Kasumi-1 (cell line): ENCODE data around the gene RAB11FIP4.
A peak's percentile ranks its signal among the peaks of the same experiment; 100 is the strongest.

Experiments used
- DNase-seq, 2 experiments: peaks; one replicate each; lab custom pipeline; 2025; lab: John Stamatoyannopoulos, UW

RAB11FIP4 gene

DNA sequence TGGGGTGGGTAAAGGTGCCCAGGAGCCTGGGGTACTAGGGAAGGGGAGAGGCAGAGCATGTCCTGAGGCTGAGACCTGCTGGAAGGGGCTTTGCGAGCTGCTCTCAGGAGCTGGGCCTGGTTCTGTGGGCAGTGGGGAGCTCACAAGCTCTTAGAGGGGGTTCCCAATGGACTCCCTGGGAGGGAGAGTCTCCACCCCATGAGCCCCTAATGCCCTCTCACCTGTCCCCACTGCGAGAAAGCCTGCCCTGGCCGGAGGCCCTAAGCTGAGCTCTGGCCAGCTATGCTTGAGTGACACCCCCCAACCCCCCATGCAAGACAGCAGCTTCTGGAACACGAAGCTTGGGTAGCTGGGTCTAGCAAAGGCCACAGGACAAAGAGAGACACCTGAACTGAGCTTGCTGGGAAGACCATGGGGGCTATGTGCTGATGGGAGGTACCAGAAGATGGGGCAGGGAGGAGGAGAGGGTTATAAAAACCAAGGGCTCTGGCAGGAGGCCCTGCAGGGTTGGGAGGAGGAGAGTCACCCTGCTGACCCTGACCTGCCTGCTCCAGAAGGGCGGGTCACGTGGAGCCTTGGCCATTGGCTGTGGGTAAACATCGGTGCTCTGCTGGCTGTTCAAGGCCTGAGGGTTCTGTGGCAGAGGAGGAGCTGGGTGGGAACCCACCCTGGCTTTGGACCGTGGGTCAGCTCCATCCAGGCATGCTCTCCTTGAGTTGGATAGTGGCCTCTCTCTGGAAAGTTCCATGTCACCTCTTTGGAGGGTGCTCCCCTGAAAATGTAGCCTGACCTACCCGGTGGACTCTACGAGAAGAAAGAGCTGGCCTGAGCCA, 106.7 kb downstream of the RAB11FIP4 start:
- no peak for DNase-seq

DNA sequence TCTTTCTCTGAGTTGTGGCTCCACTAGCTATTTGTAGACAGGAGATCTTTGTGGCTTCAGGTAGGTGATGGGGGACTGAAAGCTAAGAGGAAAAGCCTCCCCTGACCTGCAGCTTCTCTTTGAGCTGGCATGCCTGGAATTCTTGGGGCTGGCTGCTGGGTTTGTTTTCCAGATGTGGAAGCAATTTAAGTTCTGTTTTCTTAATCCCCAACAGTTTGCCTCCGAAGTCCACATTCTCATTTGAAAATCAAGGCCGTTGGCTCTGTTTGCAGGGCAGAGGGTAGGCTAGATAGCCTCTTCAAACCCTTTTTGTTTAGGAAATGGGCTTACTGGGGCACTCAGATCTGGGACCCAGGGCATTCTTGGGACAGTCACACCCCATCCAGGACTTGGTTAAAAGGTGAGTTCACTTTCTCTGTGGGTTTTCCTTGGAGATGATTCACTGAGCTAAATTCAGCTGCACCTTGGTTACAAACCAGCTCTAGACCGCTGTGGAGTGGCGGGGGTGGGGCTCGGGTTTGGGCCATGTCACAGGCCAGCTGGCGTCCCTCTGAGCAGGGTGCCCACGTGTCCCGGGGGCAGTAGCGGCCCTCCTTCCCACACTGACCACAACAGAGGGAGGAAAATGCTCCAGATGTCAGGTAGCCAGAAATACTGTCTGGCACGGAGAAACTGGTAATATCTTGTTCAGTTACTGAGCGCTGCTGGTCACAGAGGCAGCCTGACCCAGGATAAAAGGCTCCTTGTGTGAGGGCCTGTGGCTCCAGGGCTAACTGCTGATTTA, 108.5 kb downstream of the RAB11FIP4 start:
- DNase-seq, result no peak

DNA sequence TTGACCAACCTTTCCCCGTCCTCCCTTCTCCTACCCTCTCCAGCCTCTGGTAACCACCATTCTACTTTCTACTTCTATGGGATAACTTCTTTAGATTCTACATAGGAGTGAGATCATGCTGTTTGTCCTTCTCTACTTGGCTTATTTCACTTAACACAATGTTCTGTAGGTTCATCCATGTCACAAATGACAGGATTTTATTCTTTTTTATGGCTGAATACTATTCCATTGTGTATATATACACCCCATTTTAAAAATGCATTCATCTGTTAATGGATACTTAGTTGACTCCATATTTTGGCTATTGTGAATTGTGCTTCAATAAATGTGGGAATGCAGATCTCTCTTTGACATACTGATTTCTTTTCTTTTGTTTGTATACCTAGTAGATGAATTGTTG, 115.0 kb downstream of the RAB11FIP4 start:
- no peak for DNase-seq

DNA sequence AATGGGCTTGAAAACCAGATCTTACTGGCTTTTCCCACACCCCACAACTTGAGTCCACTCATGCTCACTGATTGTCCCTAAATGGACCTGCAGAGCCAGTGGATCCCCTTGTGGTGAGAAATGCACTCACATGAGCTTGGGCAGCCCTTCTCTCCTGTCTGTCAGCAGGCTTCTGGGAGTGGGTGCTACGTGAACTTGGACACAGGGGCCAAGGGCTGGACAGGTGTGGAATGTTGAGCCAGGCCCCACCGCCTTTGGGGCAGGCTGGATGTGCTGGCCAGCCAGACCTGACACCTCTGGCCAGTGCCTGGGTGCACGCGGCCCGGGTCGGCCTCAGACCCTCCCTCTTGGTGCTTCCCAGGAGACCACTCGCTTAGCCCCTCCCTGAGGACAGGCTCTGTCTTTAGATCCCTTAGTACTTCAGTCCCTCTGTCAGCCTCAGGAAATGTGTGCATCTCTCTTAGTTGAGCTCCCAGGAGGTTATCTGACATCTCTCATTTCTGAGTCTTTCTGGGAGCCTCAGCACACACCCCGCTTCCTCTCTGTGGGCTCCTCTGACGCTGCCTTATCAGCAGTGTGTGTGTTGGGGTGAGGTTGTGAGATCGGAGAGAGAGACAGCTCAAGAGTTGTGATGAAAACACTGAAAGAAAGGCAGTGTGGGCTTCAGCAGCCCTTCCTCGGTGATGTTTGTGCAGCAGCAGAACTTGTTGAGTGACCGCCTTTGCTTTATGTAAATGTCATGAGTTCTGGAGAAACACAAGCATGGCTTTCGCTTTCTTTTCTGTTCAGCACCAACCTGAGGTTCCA, 117.0 kb downstream of the RAB11FIP4 start:
- peak; percentile 19 to 39 for DNase-seq

DNA sequence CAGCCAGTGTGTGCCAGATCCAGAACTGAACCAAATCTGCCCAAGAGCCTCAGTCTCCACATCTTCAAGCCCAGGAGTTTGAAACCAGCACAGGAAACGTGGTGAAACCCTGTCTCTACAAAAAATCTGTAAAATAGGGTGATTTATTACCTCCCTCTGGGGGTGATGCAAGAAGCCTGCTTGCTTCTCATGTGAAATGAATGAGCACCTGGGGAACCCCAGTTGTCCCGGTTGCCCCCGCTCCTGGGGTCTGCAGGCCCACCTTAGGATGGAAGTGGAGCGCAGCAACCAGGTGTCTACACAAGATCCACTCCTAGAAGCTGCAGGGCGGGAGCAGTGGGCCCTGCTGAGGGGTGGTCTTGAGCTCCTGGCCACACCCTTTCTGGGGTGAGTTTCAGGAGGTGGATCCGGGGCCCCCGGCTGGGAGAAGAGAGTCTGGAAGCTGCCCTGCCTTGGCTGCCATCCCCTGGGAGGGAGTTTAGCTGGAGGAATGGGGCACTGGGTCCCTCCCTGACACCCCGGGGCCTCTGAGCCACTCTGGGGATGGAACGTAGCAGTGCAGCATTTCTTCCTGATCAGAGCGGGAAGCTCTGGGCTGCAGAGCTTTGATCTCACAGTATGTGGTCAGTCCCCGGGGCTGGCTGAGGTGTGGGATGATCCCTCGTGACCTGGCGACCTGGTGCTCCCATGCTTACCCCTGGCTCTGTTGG, 117.8 kb downstream of the RAB11FIP4 start:
- no peak for DNase-seq

DNA sequence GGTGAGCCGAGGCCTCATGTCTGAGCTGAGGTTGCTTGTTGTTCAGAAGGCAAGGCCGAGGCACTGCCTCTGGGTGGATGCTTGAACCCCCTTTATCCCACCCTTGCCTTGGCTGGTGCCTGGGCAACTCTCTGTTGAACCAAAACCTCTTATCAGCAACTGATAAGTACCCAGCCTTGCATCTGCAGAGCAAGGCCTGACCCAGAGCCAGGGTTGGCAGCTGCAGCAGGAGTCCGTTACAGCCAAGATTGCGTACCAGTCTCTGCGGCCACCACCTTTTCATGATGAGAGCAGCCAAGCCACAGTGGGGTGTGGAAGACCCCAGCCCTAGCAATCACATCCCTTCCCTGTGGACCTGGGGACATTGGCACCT, 118.3 kb downstream of the RAB11FIP4 start:
- no peak for DNase-seq

DNA sequence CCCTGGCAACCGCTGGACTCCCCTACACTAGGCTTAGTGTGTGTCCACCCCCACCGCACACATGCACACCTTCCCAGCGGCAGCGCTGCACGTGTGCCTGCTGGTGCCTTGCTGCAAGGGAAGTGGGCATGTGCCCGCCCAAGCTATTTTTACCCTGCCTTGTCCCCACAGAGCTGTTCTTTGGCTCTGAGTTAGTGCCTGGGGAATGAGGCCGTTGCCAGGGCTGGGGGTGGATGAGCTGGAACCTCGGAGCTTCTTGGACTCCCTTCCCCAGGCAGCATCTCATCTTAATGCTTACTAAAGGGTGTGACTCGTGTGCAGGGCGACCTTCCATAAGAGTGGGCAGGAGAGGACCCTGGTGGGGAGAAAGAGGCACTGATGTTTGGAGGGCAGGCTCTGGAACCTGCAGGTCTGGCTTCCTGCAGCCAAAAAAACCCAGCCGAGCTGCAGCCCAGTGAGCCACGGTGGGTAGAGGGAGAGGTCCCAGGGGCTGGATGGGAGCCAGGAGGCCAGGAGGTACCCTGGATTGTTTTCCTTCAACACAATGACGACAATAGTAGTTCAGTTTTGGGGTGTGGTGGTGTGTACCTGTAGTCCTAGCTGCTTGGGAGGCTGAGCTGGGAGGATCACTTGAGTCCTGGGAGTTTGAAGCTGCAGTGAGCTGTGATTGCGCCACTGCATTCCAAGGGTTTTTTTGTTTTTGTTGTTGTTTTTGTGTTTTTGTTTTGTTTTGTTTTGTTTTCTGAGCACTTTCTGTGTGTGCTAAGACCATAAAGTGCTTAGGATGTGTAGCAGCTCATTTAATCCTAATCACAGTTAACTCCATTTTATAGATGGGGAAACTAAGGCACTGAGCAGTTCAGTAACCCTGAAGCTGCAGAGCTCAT, 119.1 kb downstream of the RAB11FIP4 start:
- no peak for DNase-seq

DNA sequence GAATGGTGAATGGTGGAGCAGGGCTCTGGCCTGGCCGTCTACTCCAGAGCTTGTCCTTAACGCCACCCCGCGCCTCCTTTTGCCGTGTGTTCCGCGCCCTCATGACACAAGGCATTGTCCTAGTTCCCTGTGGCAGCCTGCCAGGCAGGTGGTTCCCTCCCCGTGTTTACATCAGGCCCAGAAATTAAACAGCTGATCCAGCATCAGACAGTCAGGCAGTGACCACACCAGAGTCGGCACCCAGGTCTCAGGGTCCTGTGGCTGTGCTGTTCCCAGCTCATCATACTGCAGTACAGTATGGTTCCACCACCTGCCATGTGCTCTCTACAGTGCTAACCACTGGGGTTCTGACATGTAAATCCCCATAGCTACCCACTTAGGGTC, 119.7 kb downstream of the RAB11FIP4 start:
- DNase-seq, result no peak

DNA sequence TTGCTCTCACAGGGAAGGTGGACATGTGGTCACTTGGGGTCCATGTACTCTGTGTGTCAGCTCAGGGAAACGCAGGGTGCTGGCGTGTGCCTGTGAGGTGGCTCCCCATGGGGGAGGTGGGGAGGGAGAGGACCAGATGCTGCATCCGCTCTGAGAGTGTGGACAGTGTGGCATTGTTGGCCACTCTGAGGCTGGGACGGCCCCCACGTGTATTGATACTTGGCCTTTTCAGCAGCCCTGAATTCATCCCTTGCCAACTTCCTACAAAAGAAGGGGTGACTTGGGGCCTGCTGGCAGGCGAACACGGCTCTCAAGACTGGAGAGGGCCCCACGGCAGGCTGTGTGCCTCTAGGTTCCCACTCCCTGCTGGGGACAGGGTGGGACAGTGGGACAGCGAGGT, 120.1 kb downstream of the RAB11FIP4 start:
- DNase-seq, result no peak

DNA sequence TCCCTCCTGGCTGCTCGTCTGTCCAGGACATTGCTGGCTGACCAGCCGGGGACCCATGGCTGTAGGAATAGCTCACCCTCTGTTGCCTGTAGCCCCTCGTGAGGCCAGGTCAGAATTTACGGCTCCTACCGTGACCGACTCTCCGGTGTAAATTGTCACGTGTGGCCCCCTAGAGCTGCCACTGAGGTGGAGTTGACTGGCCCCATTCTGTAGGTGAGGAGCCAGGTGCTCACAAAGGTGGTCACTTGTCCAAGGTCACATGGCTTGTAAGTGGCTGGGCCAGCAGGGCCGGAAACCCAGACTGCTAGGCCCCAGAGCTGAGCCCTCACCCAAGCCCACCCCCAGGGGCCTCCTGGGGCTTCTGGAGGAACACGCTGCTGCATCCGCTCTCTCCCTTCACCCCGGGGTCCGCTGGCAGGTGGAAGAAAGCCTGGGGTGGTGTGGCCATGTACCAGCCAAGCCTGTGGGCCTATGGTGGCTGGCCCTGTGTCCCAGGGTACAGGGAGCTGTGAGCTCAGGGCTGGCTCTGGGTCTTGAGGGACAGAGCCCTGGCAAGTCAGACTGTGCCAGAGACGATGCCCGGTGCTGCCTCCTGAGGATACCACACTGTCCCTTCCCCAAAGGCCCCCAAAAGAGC, 120.7 kb downstream of the RAB11FIP4 start:
- no peak for DNase-seq

DNA sequence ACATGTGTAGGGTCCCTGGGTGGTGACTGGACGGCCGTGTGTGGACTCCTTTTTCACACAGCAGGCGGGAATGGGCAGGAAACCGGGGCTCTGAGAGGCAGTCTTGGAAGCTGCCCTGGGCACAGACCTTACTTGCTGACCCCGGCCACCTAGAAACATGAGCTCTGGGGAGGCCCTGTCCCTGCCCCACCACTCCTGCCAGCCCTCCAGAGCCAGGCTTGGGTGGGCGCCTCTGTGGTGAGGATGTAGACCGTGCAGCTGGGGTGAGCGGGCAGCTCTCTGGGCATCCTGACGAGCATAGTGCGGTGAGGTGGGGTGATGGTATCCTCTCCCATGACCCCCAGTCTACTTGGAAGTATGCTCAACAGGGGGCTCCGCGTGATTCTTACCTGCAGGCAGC, 121.3 kb downstream of the RAB11FIP4 start:
- DNase-seq, result no peak

DNA sequence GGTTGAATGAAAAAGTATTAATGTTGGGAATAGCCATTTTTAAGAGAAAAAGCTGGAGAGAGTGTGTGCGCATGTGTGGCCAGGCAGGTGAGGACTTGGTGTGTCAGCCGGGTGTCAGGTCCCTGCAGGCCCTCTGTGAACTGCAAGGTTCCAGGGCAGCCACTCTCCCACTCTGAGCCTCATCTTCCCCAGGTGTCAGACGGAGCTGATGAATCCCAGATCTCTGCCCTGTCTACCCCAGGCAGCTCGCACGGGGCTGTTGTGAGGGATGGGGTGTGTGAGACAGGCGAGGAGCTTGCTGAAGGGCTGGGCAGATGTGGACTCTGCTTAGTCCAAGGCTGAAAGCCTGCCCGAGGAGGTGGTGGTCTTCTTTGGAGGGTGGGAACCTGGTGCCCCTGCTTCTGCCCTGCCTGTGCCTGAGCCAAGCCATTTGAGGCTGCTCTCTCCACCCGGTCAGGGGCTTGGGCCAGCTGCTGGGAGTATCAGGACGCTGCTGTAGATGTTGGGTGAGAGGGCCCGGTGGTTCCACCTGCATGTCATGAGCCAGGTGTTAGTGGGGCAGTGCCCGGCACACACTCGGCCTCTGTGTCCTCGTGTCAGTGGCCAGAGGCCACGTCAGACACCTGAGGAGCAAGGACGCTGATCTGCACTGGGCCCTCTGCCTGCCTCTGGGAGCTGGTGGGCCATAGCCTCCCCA, 122.4 kb downstream of the RAB11FIP4 start:
- DNase-seq, result no peak

DNA sequence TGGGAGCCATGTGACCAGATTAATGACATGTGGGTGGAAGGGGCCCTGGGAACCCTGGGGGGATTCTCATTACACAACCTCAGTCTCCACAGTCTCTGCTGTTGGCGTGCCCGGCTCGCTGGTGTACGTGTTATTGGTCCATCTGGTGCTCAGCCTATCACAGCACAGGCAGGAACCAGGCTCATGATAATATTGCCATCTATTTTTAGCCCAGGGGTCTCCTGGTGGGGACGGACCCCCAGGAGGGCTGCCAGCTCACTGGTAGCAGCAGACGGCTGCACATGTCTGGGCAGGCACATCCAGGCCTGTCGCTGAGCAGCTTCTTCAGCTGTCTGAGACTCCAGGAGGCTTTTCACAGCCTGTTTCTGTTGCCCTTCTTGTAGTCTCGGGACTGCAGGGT, 123.8 kb downstream of the RAB11FIP4 start:
- DNase-seq, result no peak

DNA sequence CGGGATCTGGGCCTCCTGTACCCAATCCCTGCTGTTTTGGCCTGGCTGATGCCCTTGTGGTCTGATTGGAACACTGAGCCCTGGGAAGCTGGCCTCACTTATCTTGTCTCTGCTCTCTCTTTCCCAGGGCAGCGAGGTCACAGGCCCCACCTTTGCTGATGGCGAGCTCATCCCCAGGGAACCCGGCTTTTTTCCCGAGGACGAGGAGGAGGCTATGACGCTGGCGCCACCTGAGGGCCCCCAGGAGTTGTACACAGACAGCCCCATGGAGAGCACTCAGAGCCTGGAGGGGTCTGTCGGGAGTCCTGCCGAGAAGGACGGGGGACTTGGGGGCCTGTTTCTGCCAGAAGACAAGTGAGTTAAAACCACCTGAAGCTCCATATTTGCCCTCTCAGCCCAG, 126.0 kb downstream of the RAB11FIP4 start:
- DNase-seq, result peak in 1 of 2 experiments; percentile 11

DNA sequence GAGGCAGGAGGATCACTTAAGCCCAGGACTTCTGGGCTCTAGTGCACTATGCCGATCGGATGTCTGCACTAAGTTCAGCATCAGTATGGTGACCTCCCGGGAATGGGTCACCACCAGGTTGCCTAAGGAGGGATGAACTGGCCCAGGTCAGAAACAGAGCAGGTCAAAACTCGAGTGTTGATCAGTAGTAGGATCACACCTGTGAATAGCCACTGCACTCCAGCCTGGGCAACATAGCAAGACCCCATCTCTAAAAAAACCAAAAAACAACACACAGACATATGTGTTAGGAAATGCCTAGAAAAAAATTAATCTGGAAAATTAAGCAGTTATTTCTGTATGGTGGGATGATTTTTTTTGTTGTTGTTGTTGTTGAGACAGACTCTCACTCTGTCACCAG, 127.0 kb downstream of the RAB11FIP4 start:
- DNase-seq, result no peak

DNA sequence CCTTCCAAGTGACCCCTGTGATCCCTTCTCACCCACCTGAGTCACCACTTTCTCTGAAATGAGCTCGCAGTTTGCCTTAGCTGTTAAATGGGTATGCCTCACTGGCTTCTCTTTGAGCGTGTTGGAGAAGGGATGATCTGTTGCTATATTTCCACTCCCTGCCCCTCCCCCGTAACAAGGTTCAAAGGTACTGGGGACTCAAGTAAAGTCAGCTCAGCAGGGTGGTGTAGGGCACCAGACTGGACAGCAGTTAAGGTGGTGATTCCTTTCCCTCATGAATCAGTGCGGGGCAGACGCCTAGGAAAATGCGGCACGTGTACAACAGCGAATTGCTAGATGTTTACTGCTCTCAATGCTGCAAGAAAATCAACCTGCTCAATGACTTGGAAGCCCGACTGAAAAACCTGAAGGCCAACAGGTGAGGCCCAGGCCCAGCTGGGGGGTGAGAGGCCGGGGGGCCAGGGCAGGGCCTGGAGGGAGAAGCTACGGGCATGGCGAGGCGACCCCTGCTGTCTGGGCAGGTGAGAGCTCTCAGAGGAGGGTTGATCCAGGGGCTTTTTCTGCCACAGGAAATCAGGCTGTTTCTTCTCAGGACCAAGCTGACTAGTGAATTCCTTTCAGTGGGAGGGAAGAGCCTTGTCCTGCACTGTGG, 130.3 kb downstream of the RAB11FIP4 start:
- DNase-seq, result no peak

DNA sequence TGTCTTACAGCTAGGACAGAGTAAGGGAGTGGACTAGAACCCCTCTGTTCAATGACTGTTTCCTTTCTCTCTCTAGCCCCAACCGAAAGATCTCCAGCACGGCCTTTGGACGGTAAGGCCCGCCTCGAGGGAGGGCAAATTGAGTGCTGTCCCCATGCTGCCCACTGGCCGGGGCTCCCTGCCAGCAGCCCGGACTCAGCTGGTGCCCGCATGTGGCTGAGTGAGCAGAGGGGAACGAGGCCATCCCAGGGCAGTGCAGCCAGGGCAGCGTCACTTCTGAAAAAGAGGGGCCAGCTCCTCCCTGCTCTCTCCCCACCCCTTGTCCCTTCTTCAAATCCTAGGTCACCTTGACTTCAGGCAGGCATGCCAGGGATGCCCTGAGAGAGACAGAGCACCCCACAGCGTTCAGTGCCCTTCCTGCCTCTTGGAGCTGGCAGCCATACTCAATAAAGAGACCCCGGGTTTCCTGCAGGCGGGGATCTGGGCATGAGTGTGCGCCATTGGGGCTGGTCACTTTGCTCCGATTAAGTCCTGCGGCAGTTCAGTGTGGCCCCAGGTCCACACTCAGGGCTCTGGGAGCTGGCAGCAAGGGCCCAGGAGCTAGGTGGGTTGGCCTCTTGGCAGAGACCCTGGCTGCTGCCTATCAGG, 130.9 kb downstream of the RAB11FIP4 start:
- no peak for DNase-seq

DNA sequence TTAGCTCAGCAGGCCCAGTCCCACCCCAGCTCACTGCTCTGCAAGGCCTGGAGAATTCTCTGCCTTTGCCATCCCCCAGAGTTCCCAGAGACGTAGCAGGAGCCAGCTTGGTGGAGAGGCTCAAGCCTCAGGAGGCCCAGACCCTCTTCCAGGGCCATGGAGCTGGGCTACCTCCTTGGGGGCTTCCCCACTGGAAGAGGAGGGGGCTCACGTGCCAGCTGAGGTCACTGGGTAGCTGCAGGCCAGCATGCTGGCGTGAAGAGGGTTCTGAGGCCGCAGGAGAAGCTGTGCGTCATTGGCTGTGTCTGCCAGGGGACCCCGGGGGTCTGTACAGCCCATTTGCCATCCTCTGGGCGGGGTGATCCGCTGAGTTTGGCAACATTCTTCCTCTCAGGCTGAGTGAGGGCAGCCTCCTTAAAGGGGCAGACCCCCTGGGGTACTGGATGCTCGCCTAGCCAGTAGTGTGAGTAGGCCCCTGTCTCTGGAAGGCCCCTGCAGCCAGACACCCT, 131.6 kb downstream of the RAB11FIP4 start:
- no peak for DNase-seq
